Skin epidermis (tissue), 12 donors: Measurements from ENCODE around the gene CRTAC1.

ENCODE experiments used
- H3K27ac ChIP-seq, 21 experiments: fragments of 200-600 bp; sonication (generic) in 11 of 21; one replicate each; pipeline ENCODE4 v1.5.0; 2020; ENCODE audit warnings: mild to moderate bottlenecking in 3 of 21, inconsistent platforms in 2 of 21, moderate library complexity in 2 of 21
- H3K4me3 ChIP-seq, 7 experiments: fragments of 200-600 bp; sonication (generic) in 2 of 7; one replicate each; pipeline ENCODE4 v1.5.0; 2020; ENCODE audit warnings: inconsistent platforms in 2 of 7, mild to moderate bottlenecking in 2 of 7, moderate library complexity in 1 of 7

CRTAC1 gene

GRCh38 chr10:97981816-97982215 lies 48.6 kb downstream of the CRTAC1 start:
- Histone ChIP-seq H3K27ac (no peak overlapping the region), H3K4me3 (no peak overlapping the region)

DNA sequence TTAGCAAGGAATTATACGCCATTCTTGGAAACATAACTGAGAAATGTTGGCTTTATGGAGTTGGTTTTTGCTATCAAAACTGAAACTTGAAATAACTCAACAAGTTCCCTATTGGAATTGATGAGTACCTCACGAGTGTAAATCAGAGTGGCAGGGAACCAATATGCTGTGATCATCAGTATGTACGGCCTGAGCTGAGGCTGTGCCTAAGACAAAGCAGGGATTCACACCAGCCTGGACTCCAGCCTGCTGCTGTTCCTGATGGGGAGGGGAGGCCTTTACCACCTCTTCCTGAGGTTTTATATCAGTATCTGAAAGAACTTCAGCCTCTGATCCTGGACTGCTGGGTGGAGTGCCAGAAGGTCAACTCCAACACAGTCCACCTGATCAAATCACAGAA lies 52.7 kb downstream of the CRTAC1 start:
- Histone ChIP-seq H3K27ac (no peak overlapping the region), H3K4me3 (no peak overlapping the region)

GRCh38 chr10:97975598-97975997 lies 54.8 kb downstream of the CRTAC1 start:
- Histone ChIP-seq H3K27ac (no peak overlapping the region), H3K4me3 (no peak overlapping the region)

GRCh38 chr10:97974526-97975525 lies 55.6 kb downstream of the CRTAC1 start:
- Histone ChIP-seq H3K27ac (no peak overlapping the region), H3K4me3 (no peak overlapping the region)

DNA sequence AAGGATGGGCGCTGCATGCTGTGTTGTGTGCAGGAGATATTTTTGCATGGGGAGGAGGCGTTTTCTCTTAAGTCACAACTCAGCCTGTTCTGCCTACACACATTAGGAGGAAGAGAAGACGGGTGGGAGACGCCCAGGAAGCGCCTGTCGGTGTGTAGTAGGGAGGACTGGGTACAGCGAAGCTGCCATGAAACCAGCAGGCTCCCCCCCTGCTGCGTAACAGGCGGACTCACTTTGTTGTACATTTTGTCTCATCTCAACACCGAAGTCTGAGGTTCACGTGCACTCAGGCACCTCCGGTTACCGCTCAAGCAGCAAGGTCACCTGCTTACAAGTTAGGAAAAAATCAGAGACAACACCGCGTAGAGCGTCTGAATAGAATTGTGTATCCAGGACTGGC lies 56.3 kb downstream of the CRTAC1 start:
- no peak overlapping the region for H3K4me3 ChIP-seq
- no peak overlapping the region for H3K27ac ChIP-seq

DNA sequence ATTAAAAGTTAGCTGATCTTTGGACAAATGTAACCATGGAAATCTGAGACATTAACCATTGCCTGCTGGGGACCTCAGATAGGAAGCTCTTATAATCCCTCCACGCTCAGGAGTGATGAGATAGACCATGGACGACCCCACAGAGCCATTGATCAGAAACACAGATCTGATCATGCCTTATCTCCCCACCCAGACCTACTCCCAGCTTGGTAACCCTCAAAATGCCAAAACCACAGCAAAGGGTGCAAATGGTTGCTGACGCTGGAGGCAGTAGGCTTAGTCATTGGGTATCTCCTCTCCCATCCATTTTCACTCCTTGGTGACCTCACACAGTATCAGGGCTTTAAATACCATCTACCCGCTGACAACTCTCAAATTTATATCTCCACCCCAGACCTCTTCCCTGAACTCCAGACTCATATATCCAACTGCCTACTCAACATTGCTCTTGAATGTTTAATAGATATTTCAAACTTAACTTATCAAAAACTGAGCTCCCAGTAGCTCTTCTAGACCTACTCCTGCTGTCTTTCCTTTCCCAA lies 60.8 kb downstream of the CRTAC1 start:
- no peak overlapping the region for H3K4me3 ChIP-seq
- H3K27ac ChIP-seq: no peak overlapping the region

DNA sequence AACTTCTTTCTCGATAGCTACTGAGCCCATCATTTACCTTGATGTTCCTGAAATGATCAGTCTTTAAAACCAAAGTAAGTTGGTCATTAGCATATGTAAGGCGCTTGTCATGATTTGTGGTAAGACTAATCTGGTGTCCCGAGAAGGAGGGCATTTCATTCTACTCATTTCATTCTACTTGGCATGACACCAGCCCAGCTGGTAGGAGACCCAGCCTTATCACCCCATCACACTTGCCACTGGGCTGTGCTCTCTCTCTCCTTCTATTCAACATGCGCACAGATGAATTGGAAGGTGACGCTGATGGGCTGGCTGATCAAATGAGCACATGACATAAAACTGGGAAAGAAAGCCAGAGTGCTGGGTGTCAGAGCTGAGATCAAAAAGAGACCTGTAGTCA lies 65.7 kb downstream of the CRTAC1 start:
- H3K27ac ChIP-seq: no peak overlapping the region

DNA sequence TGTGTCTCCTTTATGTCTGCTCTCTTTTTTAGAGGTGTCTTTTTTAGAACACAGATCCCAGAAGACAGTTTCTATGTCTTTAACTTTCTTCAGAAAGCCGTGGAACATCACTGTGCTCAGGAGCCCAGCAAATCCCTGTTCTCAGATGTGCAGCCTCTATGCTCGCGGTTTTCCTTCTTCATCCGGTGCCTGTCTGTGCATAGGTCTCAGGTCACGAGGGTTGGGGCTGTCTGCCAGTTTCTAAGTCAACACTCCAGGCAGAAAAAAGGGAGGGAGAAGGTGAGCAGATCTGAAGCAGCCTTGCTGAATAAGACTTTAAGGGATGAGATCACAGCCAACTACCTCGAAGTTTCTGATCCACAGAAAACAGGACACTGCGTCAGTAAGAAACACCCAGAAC lies 68.5 kb downstream of the CRTAC1 start:
- Histone ChIP-seq H3K4me3 (no peak overlapping the region), H3K27ac (no peak overlapping the region)

More for the DNA sequence above, 65.7 kb downstream of the CRTAC1 start:
- no peak overlapping the region for H3K4me3 ChIP-seq

DNA sequence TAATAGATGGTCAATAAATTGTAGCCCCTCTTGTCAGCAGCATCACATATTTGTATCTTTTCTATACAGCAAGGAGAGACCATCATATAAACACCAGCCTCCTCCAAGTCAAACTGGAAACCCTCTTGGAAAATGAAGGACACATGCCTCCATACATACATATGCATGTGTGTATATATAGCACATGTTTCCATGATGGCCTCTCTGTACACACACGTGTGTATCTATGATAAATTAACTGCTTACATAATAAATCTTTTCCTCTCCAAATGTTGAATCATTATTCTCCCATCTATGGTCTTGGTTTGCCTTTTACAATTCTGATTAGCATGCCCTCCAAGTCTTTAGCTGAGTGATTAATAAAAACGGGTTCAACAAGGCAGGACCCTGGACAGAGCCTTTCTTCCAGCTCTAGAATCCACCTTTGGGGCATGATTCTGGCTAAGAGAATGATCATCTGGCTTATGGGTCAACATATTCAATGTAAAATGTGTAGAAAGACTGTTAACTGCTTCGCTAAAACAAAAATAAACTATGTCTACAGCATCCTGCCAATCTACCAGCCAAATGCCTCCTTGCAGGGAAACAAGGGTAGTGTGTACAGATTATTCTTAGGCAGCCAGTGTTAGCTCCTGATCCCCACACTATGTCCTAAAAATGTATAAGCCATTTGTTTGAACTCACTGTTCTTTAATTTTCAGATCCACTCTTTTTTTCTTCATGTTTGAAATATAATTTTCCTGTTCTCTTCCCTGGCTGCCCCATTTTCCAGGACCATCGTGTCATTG lies 70.0 kb downstream of the CRTAC1 start:
- no peak overlapping the region for H3K27ac ChIP-seq
- no peak overlapping the region for H3K4me3 ChIP-seq

DNA sequence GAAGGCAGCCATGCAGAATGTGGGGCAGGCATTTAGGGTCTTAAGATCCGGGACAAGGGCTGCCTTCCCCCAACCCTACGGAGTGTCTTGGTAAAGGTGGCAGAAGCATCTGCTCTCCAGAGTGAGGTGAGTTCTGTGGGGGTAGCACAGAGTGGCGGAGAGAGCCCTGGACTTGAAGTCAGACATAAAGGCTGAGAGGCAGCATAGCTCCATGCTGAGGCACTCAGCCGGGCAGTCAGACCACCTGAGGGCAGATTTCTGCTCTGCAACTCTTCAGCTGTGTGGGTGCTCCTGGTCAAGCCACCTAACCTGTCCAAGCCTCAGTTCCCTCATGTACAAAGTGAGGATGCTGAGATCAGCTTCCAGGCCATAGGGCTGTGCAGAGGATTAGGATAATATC lies 81.0 kb downstream of the CRTAC1 start:
- H3K4me3 ChIP-seq: no peak overlapping the region
- no peak overlapping the region for H3K27ac ChIP-seq

- H3K4me3 ChIP-seq: no peak overlapping the region
- H3K27ac ChIP-seq: no peak overlapping the region
Observed at GRCh38 chr10:97948822-97949221, 81.6 kb downstream of the CRTAC1 start.

GRCh38 chr10:97944772-97945171 lies 85.6 kb downstream of the CRTAC1 start:
- Histone ChIP-seq H3K27ac (no peak overlapping the region), H3K4me3 (no peak overlapping the region)

GRCh38 chr10:97943294-97943693 lies 87.1 kb downstream of the CRTAC1 start:
- H3K27ac ChIP-seq: no peak overlapping the region
- no peak overlapping the region for H3K4me3 ChIP-seq

DNA sequence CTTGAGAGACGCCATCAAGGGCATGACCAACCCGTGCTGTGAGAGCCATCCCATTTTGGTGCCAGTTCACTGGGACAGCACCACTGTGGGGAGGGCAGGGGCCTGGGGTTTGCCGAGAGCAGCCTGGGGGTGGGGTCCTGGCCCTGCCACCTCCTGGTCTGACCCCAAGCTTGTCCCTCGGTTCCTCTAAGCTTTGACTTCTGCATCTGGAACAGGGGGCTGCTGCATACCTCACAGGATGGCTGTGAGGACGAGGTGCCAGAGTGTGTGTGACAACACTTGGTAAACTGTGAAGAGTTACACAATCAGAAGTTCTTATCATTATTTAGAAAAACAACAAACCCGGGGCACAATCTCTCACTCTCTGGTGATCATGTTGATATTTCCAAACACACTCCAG lies 89.9 kb downstream of the CRTAC1 start:
- Histone ChIP-seq H3K27ac (no peak overlapping the region), H3K4me3 (no peak overlapping the region)

- Histone ChIP-seq H3K4me3 (no peak overlapping the region), H3K27ac (no peak overlapping the region)
Observed at GRCh38 chr10:97939446-97939990, 90.9 kb downstream of the CRTAC1 start.

GRCh38 chr10:97937928-97938327 lies 92.5 kb downstream of the CRTAC1 start:
- no peak overlapping the region for H3K27ac ChIP-seq
- no peak overlapping the region for H3K4me3 ChIP-seq

DNA sequence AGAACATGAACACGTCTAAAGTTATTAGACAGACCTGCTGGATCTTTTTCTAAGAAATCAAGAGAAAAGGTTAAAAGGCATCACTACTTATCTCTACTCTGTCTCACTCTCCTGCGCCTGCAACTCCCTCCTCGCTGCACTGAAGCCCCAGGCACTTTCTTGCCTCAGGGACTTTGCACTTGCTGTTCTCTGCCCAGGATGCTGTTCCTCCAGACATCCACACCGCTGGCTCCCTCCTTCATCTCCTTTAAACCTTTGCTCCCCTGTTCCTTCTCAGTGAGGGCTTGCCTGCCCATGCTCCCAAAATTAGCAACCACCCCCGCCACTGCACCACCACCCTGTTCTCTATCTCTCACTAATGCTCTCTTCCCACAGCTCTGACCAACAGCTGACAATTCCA lies 93.4 kb downstream of the CRTAC1 start:
- no peak overlapping the region for H3K4me3 ChIP-seq
- H3K27ac ChIP-seq: no peak overlapping the region

DNA sequence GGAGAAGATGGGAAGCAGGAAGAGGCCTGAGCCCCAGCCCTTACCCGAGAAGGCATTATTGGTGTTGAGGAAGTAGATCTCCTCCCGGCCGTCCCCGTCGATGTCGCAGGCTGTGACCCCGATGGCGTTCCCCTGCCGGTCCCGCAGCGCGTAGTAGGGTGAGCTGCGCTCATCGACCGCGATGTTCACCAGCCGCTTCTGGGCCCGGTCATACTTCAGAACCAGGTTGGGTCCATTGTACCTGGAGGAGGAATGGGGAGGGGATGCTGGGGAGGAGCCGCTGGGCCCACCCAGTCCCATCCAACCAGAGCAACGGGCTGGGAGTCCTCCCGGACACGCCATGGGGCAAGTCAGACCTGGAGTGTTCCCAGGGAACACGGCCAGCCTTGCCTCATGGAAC lies 94.3 kb downstream of the CRTAC1 start:
- H3K4me3 ChIP-seq: no peak overlapping the region
- no peak overlapping the region for H3K27ac ChIP-seq

DNA sequence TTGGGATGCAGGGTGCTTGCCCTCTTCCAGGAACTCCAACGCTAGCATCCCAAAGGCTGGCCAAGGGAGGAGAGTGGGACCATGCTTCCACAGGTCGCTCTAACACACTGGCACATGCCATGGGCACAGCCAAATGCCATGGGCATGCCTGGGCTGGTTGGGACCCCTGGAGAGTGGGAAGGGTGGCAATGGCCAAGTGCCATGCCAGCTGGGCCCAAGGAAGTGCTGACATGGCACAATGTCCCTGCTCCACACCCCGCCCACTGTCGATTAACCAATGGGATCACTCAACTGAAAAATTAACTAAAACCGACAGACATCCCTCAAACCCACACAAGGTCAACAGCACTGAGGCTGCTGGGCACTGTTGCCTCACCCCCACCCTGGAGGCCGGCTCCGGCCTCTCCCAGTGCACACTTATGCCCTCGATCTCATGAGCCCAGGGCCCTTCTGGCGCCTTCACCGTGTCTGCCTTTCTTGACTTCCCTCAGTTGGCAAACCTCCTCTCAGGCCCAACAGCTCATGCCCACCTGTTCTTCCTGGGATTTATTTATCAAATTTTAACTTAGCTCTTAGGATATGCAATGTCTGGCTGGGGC lies 97.4 kb downstream of the CRTAC1 start:
- Histone ChIP-seq H3K27ac (no peak overlapping the region), H3K4me3 (no peak overlapping the region)

GRCh38 chr10:97931041-97931440 lies 99.4 kb downstream of the CRTAC1 start:
- no peak overlapping the region for H3K4me3 ChIP-seq
- no peak overlapping the region for H3K27ac ChIP-seq
